ENCODE data around the gene CATSPER4. TPM values are rescaled to one million over a fixed set of nuclear protein-coding genes. Genes with fewer than 3 reads are reported as not detected.

The CATSPER4 gene
- total RNA-seq, 2 donors from 2014 or later, result 1.5 TPM; not detected in 1

DNA sequence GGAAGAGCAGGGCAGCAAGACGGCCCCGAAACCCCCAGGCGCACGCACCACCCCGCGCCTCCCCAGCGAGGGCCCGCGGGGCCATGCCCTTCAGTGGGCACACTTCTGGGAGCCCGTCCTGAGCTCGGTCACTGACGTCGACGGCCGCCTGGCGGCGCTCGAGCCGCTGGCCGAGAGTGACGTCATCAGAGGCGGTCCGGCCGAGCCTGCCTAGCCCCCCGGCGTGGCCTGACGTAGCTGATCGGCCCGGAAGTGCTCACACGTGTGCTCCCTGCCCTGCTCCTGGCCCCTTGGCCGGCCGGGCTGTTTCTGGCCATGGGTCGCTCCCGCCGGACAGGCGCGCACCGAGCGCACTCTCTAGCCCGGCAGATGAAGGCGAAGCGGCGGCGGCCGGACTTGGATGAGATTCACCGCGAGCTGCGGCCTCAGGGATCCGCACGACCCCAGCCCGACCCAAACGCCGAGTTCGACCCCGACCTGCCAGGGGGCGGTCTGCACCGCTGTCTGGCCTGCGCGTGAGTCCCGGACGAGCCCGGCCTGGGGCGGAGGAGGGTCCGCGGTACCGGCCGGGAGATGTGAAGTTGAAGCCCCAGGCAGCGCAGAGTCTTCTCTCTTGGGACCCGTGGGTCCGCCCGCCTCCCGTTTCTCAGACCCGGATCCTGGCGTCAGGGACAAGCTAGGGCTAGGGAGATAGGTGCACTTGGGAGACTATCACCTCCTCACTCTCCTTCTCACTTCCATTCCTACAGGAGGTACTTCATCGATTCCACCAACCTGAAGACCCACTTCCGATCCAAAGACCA, 20.5 kb upstream of the CATSPER4 start, which contains the start of gene ZNF593:
ZNF593 (plus strand) TSS at position 240 of the 803 bp plus-strand sequence; CDS start at position 316, 76 bp downstream.
- H3K27ac ChIP-seq, result peak within 1 kb of the TSS; percentile 68 to 77
- H3K4me1 ChIP-seq (replicated peaks), result no peaks in the 10 kb centered on the region
- WGBS, result 2% methylated on average over 35 of the region's 76 CpGs
- no peaks in the 10 kb centered on the region for H3K9me3 ChIP-seq
- H3K36me3 ChIP-seq, result no peaks in the 10 kb centered on the region
- peak; percentile 87 for DNase-seq (ENCODE audit: low spot score)
- intact Hi-C loops (cut with DNase I), result loop anchor here (2.0 to 5.0 kb wide), 2 partner anchors 63 to 152 kb away; no protein-coding TSS in a partner anchor
- H3K4me3 ChIP-seq, result peak within 1 kb of the TSS; percentile 75 to 95
- no peaks in the 10 kb centered on the region for H3K27me3 ChIP-seq (replicated peaks; ENCODE audit: insufficient read depth)
- TF ChIP-seq POLR2A (IDR thresholded peaks at IDR 0.05), result peak; percentile 52
- TF ChIP-seq POLR2AphosphoS5 (IDR thresholded peaks at IDR 0.05), result peak; percentile 91
- TF ChIP-seq CTCF (IDR thresholded peaks at IDR 0.05), result peak; percentile 92 to 99 (median 96)

GRCh38 chr1:26170472-26170821, 20.0 kb upstream of the CATSPER4 start:
- Histone ChIP-seq H3K4me1 (replicated peaks) (no peaks in the 10 kb centered on the region), H3K27ac (peak overlapping the region in 1 of 2 donors; percentile 68), H3K4me3 (peak overlapping the region; percentile 75 to 95), H3K9me3 (no peaks in the 10 kb centered on the region), H3K27me3 (replicated peaks; ENCODE audit: insufficient read depth) (no peaks in the 10 kb centered on the region), H3K36me3 (no peaks in the 10 kb centered on the region)
- no peak for DNase-seq (ENCODE audit: low spot score)
- WGBS, result 65% methylated on average over 9 of the region's 9 CpGs
- TF ChIP-seq CTCF (IDR thresholded peaks at IDR 0.05) (no peak), POLR2A (IDR thresholded peaks at IDR 0.05) (no peak), POLR2AphosphoS5 (IDR thresholded peaks at IDR 0.05) (no peak)
- intact Hi-C loops (cut with DNase I), result no loop called here

DNA sequence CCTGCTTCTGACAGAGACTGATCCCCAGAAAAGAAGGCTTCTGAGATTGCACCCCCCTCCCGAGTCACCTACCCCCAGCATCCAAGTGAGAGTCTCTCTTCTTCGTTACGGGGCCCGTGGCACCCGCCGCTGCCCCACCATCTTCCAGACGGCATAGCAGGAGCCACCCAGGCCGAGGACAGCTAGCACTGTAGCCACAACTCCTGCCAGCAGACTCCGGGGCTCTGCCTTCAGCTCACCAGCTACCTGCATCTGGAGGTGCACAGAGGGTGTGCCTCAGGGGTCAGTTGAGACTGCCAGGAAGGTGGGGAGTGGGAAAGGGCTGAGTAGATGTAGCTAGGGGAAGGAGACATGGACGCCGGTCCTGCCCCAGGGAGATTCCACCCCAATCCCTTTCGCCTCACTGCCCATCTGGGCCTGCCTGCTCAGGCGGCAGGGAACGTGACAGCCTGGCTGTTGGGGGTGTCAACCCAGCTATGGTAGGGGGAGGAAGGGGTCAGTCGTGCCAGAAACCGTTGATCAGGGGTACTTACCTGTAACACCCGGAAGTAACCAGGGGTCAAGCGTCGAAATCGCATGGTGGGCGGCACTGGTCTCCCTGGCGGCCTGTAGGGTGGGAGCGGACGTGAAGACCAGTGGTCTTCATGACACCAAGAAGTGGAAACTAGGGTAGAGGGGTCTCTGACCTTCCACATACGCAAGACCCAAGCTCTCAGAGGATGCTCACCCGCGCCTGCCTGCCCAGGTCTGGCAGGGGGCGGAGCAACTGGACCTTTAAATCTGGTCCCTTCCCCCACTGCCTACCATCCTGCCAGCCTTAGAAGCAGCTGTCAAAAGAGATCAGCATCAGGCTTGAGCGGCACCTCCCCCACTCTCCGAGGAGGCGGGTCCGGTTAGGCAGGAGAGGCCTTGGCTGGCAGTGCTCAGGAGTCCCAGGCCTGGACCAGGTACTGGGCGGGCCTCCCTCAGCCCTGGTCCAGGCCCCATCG, 19.0 kb upstream of the CATSPER4 start, which contains the start of gene ZNF593OS:
ZNF593OS (minus strand) TSS at position 749 of the 989 bp plus-strand sequence; CDS start at position 578, 171 bp downstream.
- TF ChIP-seq CTCF (IDR thresholded peaks at IDR 0.05) (no peak), POLR2AphosphoS5 (IDR thresholded peaks at IDR 0.05) (no peak), POLR2A (IDR thresholded peaks at IDR 0.05) (no peak)
- H3K36me3 ChIP-seq, result no peaks in the 10 kb centered on the region
- WGBS, result 88% methylated on average over 34 of the region's 34 CpGs
- no peak within 1 kb of the TSS for H3K4me3 ChIP-seq
- H3K9me3 ChIP-seq, result no peaks in the 10 kb centered on the region
- DNase-seq (ENCODE audit: low spot score), result no peak
- H3K4me1 ChIP-seq (replicated peaks), result no peaks in the 10 kb centered on the region
- H3K27ac ChIP-seq, result no peak within 1 kb of the TSS
- intact Hi-C loops (cut with DNase I), result no loop called here
- no peaks in the 10 kb centered on the region for H3K27me3 ChIP-seq (replicated peaks; ENCODE audit: insufficient read depth)

DNA sequence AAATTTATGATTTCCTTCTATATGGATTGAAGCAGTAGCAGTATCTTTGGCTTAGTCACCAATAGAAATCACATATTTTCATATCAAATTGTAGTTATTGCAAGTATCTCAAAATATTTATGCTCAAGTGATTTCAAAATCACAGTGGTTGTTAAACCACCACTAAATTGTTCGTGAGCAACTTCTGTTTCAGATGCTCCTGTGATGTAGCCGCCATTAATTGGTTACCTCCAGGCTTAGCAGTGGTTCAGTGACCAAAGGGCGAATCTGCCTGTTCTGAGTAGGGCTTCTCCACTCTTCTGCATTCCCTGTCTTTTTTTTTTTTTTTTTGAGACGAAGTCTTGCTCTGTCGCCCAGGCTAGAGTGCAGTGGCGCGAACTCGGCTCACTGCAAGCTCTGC, 15.1 kb upstream of the CATSPER4 start:
- DNase-seq (ENCODE audit: low spot score), result no peak
- TF ChIP-seq POLR2A (IDR thresholded peaks at IDR 0.05) (no peak), POLR2AphosphoS5 (IDR thresholded peaks at IDR 0.05) (no peak), CTCF (IDR thresholded peaks at IDR 0.05) (no peak)
- no peaks in the 10 kb centered on the region for H3K4me1 ChIP-seq (replicated peaks)
- no peaks in the 10 kb centered on the region for H3K9me3 ChIP-seq
- intact Hi-C loops (cut with DNase I), result no loop called here
- H3K27me3 ChIP-seq (replicated peaks; ENCODE audit: insufficient read depth), result no peaks in the 10 kb centered on the region
- 89% methylated on average over 8 of the region's 8 CpGs for WGBS
- H3K36me3 ChIP-seq, result no peaks in the 10 kb centered on the region
- no peak overlapping the region for H3K27ac ChIP-seq
- no peak overlapping the region for H3K4me3 ChIP-seq
